GM23338 (cell line): ENCODE results near the gene AAGAB.

Experiments
- CTCF ChIP-seq, 2 experiments: fragments of 200-600 bp in 1 of 2; sonication (generic) in 1 of 2; conservative IDR thresholded peaks; 2 replicates each; pipeline versions ENCODE4 v1.5.1 to v1.6.1; 2016 to 2017; ENCODE audit warnings: antibody characterized with exemption in 2 of 2, low read depth in 2 of 2, mild to moderate bottlenecking in 2 of 2, moderate library complexity in 1 of 2
- POLR2AphosphoS5 ChIP-seq: IDR thresholded peaks from 2 replicates; pipeline ENCODE4 v1.6.1; 2016; ENCODE audit warnings: antibody characterized with exemption, low read depth

GRCh38 chr15:67230504-67230903 is 24.0 kb downstream of the AAGAB start:
- TF ChIP-seq CTCF (conservative IDR thresholded peaks at IDR 0.05; ENCODE audit: low read depth in 2 of 2): no peak
- no peak for TF ChIP-seq POLR2AphosphoS5
